Left renal cortex interstitium (tissue), 4 donors: ENCODE data around the gene NXPH4. TPM values are rescaled to one million over a fixed set of nuclear protein-coding genes. Genes with fewer than 3 reads are reported as not detected.

ENCODE experiments used
- DNase-seq, 4 donors: peaks; one replicate each; pipeline ENCODE4 v3.0.0-alpha.2; 2013; ENCODE audit warnings: low read depth in 4 of 4, low spot score in 2 of 4, missing footprints in 1 of 4
- polyA plus RNA-seq, 4 donors: library from polyadenylated mRNA; unstranded; fragments of 120-200 nt; gene quantifications; one replicate each; pipeline ENCODE4 v1.2.1, GENCODE V29; 2013; ENCODE audit not compliant: insufficient read length in 4 of 4

The NXPH4 gene
- polyA plus RNA-seq, 4 donors = 2.2 to 6.3 (median 5.2) TPM

DNA sequence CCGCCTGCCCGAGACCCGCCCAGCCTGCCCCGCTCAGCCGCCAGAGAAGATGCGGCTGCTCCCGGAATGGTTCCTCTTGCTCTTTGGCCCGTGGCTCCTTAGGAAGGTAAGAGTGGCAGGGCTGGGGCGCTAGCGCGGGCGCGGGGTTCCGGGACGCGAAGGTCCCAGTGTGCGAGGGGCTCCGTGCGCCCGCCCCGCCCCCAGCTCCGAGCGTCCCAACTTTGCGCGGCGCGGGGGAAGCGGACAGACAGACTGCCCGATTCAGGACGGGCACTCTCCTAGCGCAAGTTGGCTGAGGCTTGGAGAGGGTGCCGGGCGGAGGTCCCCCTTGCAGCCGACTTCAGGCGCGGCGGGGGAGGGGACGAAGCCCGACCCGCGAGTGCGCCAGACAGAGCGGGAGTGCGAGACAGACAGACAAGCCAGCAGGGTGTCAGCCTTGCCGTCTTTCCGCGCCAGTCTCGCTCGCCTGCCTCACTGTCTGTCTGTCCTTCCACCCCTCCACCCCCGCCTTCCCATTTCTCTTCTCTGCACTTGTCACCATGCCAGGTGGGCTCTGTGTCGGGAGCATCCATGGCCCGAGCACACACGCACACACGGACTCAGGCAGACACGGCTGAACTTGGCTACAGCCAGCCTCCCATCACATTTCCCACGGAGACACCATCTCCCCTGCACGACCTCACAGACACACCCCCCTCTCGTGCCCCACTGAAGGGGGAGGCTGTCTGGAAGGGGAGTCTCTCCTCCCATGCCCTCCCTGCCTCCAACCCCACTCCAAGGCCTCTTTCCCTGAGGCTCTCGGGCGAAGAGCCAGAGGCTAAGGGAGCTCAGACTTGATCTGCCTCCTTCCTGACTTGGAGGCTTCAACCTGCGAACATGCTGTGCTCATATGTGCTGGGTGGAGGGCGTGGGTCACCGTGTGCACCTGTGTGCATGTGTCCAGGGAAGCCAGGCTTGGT is 606 bp downstream of the NXPH4 start:
- no peak for DNase-seq

DNA sequence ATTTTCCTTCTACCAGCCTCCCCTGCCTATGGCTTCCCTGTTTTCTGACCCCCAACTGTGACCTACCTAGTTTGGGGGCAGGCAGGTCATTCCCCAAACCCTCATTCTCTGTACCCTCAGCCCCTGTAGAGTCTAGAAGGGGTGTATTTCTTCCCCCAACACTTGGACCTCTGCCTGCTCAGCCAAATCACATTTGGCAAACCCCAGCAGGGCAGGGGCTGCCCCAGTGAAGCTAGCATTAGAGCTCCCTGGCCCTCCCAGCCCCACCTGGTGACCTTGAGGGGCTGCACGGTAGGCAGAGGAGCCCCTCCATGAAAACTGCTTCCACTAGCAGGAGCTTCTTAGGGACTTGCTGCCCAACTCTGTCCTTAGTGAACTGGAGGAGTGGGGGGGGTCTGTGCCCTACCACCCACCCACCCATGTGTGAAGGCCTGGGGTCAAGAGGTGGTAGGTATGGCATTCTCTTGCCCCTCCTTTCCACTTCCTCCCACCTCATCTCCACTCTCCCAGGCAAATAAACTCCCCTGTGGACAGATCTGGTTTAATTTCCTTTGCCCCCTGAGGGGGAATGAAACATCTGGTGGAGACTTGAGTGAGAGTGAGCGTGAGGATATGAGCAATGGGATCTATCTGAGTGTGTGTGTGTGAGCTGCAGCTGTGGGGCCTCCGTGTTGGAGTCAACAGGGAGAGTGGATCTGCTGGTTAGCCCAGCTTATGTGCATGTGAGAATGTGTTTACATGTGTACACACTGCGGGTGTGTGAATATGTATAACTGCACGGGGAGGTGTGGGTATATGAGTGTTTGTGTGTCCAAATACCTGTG is 1.6 kb downstream of the NXPH4 start:
- no peak for DNase-seq

DNA sequence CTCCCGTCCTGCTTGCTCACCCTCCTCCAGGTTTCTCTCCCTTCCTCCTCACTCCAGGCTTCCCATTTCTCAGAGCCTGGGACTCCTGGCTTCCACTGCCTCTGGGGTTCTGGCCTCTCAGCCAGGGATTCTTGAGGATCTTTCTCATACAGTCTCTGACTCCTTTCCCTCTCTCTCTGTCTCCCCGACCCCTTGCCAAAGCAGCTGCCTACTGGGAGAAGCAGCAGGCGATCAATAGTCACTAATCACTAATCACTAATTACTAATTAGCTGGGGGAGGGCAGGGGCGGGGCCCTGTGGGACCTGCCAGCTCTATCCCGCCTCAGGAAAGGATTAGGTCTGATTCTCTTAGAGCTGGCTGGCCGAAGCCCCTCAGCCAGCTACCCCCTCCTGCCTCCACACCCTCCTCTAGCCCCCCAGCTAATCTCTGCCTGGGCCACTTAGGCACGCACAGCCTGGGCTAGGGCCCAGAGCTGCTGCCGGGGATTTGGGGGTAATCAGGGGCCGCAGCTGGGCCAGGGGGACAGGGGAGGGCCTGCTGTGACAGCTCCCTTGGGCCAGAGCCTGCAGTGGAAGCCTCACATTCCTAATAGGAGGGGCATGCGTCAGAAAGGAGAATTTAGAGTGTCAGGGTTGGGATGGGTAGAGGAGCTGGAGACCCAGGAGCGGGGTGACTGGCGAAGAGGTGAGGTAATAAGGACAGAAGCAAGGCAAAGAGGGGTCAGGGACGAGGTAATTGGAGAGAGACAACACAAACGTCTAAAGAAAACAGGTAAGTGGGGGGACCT is 2.8 kb downstream of the NXPH4 start:
- no peak for DNase-seq

DNA sequence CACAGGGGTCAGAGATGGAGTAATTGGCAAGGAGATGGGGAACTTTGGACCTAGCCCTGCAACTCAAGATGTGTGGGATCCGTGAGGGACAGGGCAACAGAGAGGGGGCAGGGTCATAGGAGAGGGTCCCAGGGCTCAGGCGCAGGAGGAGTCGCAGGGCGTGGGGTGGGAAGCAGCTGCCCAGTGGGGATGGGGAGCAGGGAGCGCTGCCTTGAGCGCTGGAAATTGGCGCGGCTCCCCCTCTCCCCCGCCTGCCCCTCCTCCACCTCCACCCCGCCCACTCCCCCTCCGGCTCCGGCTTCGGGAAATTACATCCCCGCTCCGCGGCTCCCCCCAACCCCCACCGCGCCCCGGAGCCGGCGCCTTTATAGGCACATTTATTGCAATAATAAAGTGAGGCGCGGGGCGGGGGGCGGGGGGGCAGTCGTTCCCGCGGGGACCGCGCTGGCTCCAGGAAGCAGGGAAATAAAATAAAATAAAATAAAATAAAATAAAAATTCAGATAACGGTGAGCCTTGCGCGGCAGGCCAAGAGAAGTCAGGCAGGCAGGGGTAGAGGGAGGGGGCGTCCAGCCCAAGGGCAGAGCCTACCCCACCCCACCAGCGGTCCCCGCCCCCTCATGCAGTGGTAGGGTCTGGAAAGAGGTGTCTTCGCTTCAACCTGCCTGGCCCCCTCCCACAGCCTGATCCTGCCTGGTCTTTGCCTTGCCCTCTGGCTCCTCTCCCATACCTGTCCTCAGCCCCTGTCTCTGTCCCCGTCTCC is 3.6 kb downstream of the NXPH4 start:
- DNase-seq = no peak

DNA sequence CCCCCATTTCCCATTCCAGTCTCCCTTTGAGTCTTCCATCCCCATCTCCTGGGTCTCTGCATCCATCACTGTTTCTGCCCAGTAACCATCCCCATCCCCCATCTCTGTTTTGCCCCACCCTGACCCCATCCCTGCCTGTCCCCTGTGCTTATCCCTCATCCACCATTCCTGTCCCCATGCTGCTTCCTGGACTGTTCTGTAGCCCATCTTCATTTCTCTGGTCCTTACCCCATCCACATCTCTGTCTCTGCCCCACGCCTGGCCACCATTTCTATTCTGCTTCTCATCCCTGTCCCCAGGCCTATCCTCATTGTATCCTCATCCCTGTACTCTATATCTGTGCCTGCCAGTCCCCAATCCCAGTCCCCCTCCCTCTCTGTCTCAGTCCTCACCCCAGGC is 4.2 kb downstream of the NXPH4 start:
- DNase-seq = no peak

DNA sequence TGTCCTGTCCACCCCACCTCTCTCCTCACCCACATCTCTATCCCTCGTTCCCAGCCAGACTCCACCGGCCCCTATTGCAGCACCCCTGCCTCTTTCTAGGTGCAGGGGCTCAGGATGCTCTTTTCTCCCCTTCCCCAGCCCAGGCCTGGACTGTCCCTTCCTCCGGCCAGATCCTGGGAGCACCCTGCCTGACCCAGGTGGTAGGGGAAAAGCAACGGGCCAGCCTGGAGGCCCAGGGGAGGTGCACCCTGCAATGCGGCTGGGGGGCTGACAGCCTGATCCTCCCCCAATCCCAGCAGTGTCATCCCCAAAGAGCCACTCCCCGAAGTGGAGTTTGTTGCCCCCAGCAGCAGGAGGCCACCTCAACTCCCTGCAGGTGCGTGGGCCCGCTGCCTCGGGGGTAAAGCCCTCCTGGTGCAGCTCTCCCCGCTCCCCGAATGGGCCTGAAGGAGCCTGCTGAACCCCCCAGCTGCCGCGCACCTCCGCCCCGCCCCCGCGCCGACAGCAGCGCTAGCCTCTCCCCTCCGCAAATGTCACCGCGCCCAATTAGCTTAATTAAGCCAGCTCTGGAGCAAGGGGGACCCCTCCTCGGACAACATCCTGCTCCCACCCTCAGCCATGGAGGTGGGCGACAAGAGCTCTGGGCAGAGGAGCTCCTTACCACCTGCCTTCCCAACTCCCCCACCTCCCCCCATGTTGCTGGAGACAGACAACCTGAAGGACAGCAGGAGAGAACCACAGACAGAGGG is 4.7 kb downstream of the NXPH4 start:
- DNase-seq = no peak

DNA sequence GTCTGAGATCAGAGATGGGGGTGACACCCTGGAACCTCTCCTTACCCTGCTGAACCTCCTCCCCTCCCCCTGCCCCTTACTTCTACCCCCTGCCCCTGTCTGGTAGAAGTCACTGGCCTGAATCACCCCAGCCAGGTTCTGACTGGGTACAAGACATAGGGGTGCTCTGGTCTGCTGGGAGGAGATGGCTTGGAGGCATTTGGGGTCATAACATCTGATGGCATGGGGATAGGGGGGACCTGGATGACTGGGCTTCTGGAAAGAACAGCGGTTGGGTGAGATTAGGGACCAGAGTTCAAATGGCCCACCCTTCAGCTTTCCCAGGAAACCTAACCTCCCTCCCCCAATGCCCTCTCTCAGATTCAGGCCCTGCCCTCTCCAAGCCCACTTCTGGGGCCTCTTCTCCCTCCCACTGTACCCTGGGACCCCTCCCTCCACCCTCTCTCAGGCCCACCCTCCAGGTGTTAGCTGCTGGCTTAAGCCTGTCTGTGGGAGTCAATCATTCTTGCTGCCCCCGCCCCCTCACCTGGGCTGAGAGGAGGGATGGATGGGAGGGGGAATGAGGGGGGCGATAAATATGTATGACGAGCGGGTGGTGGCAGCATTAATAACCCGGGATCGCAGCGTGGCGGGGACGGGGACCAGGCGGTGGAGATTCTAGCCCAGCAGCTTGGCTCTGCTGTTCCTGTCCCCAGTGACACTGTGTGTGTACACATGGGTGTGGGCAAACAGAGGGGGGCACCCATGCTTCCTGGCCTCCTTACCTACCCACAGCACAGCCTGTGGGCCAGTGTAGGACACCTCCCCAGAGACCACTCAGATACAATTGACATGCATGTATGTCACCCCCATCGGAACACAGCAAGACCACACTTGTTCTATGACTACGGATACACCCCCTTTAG is 5.9 kb downstream of the NXPH4 start:
- no peak for DNase-seq

DNA sequence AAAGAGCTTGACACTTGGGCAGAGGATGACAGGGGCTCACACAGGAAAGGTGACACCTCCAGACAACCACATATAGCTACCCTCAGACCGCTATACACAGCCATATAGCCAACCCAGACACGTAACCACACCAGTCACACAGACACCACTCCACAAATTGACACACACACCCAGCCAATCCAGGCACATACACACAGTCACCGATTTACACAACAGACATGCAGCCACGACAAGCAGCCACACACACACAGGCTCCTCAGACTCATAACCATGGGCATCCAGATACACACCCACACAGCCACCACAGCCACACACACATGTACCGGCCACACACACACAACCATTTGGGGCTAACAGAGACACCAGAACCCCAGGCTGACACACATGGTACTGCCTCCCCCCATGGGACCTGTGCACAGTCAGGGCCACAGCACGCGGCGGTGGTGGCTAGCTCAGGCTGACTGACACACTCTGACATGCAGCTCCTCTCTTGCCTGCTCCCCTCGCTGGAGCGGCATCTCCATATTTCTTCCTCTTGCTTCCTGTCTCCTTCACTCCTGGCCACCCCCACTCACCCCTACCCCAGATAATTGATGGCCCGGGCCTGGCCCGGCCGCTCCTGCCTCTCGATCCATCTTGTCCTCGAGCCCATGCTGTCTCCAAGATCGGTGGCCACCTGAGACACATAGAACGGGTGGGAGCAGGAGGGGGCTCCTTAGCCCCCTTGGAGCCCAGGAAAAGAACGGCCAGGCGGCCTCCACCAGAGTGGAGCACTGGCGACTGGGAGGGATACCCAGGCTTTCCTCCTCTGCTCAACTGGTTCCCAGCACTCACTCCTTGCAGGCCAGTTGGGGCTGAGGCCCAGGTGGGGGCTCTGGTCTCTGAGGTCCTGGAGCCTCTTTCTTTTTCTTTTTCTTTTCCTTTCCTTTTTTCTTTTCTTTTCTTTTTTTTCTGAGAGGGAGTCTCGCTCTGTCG is 6.9 kb downstream of the NXPH4 start:
- no peak for DNase-seq

DNA sequence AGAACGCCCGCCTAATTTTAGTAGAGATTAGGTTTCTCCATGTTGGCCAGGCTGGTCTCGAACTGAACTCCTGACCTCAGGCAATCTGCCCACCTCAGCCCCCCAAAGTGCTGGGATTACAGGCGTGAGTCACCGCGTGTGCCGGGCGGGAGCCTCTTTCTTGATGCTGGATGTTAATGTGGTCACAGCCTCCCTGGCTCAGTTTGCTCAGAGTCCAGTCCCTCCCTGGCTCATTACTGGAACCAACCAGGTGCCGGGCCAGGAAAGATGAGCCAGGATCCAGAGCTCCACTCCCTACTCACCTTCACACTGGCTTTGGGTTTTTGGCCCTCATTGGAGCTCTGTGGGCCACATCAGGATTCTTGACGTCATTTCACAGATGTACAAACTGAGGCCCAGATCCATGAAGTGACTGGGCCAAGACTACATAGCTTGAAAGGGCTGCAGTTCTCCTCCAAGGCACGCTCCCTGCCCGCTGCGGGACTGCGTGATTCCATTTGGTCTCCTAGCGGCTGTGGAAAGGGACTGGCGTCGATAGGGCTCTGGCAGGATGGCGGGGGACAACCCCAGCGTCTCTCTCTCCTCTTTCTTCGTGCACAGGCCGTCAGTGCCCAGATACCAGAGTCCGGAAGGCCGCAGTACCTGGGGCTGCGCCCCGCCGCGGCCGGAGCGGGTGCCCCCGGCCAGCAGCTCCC is 7.8 kb downstream of the NXPH4 start:
- no peak for DNase-seq

DNA sequence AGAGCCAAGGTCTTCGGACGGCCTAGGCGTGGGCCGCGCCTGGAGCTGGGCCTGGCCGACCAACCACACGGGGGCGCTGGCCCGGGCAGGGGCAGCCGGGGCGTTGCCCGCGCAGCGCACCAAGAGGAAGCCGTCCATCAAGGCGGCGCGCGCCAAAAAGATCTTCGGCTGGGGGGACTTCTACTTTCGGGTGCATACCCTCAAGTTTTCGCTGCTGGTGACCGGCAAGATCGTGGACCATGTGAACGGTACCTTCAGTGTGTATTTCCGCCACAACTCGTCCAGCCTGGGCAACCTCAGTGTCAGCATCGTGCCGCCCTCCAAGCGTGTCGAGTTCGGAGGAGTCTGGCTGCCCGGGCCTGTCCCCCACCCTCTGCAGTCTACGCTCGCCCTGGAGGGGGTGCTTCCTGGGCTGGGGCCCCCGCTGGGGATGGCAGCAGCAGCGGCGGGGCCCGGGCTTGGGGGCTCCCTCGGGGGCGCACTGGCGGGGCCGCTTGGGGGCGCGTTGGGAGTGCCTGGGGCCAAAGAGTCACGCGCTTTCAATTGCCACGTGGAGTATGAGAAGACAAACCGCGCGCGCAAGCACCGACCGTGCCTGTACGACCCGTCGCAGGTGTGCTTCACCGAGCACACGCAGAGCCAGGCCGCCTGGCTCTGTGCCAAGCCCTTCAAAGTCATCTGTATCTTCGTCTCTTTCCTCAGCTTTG is 8.5 kb downstream of the NXPH4 start:
- DNase-seq = no peak

DNA sequence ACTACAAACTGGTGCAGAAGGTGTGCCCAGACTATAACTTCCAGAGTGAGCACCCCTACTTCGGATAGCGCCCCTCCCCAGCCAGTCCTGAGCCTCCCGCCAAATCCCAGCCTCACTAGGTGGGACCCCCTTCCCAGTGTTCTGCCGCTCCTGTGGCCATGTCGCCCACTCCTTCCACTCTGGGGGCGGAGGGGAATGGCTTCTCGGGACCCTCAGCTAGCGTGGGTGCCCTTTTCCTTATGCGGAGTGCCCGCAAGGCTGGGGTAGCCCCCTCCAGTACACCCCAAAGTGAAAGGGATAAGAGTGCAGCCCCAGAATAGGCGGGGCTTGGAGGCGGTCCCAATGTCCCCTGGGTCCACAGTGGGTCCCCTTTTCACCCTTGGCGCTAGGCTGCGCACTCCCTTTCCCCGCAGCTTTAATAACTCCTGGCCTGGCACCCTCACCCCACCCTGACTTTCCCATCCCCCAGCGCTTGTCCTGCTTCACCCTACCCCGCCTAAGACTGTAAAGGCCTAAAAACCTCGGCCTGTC is 9.2 kb downstream of the NXPH4 start:
- DNase-seq = no peak

DNA sequence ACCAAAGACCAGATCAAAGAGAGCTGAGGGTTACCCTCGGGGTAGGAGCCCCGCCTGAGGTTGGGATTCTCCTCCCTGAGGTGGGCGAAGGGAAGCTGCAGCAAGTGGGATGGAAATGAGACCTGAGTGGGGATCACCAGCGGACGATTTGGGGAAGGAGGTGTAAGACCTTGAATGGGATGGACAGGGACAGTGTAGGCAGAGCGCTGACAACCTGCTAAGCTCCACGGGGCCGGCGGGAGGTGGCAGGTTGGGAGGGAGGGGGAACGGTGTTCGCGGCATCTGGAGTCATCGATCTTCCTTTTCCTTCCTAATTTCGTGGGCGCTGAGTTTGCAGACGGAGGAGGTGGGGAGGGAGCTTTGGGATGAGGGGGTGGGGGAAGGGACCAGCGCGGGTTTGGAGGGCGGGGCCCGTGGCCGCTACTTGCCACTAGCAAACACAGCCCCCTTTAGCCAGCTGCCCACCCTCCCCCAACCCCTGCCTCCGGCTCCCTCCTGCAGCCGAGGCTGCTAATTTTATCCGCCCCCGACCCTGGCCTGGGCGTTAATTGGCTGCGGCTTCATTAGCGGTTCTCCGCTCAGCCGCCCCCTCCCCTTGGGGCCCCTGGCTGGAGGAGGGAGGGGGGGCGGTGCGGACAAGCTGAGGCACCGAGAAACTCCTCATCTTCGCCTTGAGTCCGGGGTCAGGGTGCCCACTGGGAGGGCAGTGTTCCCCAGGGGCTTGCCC is 10.2 kb downstream of the NXPH4 start:
- no peak for DNase-seq

DNA sequence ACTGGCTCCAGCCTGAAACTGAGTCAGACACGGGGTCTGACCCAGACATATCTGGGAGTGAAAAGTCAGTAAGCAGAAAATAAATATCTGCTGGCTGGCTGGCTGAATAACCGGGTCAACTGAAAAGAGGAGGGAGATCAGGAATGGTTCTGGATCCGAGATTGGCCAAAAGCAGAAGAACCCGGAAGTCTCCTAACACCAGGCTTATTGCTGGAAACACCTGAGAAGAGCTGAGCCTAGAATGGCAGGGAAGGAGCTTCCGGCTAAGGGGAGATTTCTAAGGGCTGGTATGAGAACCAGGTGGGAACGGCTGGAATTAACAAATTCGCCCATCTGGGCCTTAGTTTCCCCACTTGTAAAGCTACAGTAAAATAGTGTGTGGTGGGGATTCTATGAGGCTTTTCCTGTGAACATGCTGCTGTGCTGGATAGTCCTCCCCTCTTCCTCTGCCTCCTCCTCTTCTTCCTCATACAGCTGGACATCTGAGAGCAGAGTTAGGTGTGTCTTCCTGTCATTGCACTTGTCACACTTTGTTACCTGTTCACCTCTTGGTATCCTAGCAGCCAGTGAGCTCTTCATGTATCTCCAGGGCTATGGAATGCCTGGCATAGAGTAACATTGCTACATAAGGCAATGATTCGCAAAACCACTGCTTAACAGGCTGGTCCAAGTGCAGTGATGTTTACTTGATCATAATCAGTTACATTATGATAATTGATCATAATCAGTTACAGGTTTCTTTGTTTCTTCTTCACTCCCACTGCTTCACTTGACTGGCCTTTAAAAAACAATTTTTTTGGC is 10.9 kb downstream of the NXPH4 start:
- DNase-seq = no peak

DNA sequence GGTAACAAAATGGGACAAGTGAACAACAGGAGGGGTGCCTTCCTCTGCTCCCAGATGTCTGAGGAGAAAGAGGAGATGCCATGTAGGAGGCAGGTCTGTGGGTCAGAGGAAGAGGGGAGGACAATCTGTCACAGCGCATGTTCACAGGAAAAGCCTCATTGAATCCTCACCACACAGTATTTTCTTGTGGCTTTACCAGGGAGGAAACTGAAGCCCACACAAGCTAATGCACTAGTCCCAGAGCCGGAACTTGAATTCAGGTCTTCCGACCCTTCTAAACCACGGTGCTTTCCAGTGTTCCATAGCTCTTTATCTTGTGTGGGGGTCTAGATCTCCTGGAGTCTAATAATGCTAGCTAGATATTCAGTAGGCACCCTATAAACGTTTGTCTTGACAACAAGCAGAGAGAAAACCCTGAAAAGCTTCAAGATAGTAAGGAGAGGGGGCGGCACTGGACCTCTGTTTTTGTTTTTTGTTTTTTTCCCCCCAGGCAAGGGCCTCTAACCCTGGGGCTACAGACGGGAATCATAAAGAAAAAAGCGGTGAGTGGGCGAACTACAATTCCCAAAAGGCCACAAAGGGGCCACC is 12.5 kb downstream of the NXPH4 start:
- DNase-seq = no peak
